ENCODE results near the gene MACO1.

DNA sequence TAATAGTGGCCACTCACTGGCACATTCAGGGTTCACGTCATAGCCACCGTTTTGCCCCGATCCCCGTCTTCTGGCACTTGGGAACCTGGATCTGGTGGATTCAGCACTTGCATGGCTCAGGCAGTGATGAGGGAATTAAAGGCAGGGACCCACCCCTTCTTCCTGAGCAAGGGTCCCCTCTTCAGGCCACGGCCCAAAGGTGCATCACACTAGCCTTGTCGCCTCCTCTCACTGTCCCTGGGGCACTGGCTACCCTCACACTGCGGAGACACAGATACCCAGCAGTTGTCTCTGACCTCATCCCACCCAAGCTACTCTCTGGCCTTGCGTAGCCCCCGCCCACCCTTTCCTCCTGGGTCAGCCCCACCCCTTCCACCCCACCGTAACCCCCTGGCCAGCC, 92.8 kb downstream of the MACO1 start:
- TF ChIP-seq POLR2A (IDR thresholded peaks at IDR 0.05; ENCODE audit: low read length), result no peak
- TF ChIP-seq, protein P1, sequence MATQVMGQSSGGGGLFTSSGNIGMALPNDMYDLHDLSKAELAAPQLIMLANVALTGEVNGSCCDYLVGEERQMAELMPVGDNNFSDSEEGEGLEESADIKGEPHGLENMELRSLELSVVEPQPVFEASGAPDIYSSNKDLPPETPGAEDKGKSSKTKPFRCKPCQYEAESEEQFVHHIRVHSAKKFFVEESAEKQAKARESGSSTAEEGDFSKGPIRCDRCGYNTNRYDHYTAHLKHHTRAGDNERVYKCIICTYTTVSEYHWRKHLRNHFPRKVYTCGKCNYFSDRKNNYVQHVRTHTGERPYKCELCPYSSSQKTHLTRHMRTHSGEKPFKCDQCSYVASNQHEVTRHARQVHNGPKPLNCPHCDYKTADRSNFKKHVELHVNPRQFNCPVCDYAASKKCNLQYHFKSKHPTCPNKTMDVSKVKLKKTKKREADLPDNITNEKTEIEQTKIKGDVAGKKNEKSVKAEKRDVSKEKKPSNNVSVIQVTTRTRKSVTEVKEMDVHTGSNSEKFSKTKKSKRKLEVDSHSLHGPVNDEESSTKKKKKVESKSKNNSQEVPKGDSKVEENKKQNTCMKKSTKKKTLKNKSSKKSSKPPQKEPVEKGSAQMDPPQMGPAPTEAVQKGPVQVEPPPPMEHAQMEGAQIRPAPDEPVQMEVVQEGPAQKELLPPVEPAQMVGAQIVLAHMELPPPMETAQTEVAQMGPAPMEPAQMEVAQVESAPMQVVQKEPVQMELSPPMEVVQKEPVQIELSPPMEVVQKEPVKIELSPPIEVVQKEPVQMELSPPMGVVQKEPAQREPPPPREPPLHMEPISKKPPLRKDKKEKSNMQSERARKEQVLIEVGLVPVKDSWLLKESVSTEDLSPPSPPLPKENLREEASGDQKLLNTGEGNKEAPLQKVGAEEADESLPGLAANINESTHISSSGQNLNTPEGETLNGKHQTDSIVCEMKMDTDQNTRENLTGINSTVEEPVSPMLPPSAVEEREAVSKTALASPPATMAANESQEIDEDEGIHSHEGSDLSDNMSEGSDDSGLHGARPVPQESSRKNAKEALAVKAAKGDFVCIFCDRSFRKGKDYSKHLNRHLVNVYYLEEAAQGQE (IDR thresholded peaks at IDR 0.05), result no peak
- no peak for TF ChIP-seq RAD21 (conservative IDR thresholded peaks at IDR 0.05 in 1 of 2, IDR thresholded peaks at IDR 0.05 in 1 of 2)
- no peak for TF ChIP-seq POLR2AphosphoS2 (conservative IDR thresholded peaks at IDR 0.05; ENCODE audit: low read length)
- TF ChIP-seq HOXB5 (CRISPR knock-in tag; IDR thresholded peaks at IDR 0.05), result no peak
- TF ChIP-seq, protein P2, sequence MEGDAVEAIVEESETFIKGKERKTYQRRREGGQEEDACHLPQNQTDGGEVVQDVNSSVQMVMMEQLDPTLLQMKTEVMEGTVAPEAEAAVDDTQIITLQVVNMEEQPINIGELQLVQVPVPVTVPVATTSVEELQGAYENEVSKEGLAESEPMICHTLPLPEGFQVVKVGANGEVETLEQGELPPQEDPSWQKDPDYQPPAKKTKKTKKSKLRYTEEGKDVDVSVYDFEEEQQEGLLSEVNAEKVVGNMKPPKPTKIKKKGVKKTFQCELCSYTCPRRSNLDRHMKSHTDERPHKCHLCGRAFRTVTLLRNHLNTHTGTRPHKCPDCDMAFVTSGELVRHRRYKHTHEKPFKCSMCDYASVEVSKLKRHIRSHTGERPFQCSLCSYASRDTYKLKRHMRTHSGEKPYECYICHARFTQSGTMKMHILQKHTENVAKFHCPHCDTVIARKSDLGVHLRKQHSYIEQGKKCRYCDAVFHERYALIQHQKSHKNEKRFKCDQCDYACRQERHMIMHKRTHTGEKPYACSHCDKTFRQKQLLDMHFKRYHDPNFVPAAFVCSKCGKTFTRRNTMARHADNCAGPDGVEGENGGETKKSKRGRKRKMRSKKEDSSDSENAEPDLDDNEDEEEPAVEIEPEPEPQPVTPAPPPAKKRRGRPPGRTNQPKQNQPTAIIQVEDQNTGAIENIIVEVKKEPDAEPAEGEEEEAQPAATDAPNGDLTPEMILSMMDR (IDR thresholded peaks at IDR 0.05), result no peak
- no peak for TF ChIP-seq RFX5 (IDR thresholded peaks at IDR 0.05)
- TF ChIP-seq KDM5A (IDR thresholded peaks at IDR 0.05), result no peak
- TF ChIP-seq, protein P3, sequence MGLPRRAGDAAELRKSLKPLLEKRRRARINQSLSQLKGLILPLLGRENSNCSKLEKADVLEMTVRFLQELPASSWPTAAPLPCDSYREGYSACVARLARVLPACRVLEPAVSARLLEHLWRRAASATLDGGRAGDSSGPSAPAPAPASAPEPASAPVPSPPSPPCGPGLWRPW (IDR thresholded peaks at IDR 0.05), result no peak
- no peak for TF ChIP-seq CBX8 (IDR thresholded peaks at IDR 0.05)
- TF ChIP-seq TP53 (CRISPR knock-in tag; IDR thresholded peaks at IDR 0.05), result no peak
- TF ChIP-seq, protein P4, sequence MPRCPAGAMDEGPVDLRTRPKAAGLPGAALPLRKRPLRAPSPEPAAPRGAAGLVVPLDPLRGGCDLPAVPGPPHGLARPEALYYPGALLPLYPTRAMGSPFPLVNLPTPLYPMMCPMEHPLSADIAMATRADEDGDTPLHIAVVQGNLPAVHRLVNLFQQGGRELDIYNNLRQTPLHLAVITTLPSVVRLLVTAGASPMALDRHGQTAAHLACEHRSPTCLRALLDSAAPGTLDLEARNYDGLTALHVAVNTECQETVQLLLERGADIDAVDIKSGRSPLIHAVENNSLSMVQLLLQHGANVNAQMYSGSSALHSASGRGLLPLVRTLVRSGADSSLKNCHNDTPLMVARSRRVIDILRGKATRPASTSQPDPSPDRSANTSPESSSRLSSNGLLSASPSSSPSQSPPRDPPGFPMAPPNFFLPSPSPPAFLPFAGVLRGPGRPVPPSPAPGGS (IDR thresholded peaks at IDR 0.05), result no peak
- TF ChIP-seq EHMT2 (IDR thresholded peaks at IDR 0.05; ENCODE audit: low read depth), result no peak
- TF ChIP-seq KDM1A (IDR thresholded peaks at IDR 0.05; ENCODE audit: low read depth), result no peak

Measured in A549 (cell line).